ENCODE data around the gene MPL.
A peak's percentile ranks its signal among the peaks of the same experiment; 100 is the strongest.

The MPL gene
- total RNA-seq, result 0 to 2.8 (median 0) reads per million in 17 experiments

- no peak for DNase-seq
Measured at GRCh38 chr1:43337588-43337987, at the start of gene MPL. Gene MPL, plus strand, starts transcription at chr1:43337818. Its CDS starts 31 bp downstream, at chr1:43337849.

- DNase-seq, result no peak
Measured at GRCh38 chr1:43288058-43288784, 49.4 kb upstream of the MPL start.

- no peak for DNase-seq
Measured at GRCh38 chr1:43288785-43289706, 48.6 kb upstream of the MPL start.

- no peak for DNase-seq
Measured at GRCh38 chr1:43292216-43292615, 45.4 kb upstream of the MPL start.

- no peak for DNase-seq
Measured at GRCh38 chr1:43292679-43293078, 44.9 kb upstream of the MPL start.

- no peak for DNase-seq
Measured at GRCh38 chr1:43293176-43293575, 44.4 kb upstream of the MPL start.

- peak; percentile 27 to 61 (median 40) for DNase-seq
Measured at GRCh38 chr1:43293896-43294760, 43.5 kb upstream of the MPL start.

GRCh38 chr1:43294761-43295160 is 42.9 kb upstream of the MPL start:
- DNase-seq, result no peak

GRCh38 chr1:43296207-43296606 is 41.4 kb upstream of the MPL start:
- no peak for DNase-seq

- DNase-seq, result no peak
Measured at GRCh38 chr1:43298055-43298454, 39.6 kb upstream of the MPL start.

GRCh38 chr1:43299101-43299500 is 38.5 kb upstream of the MPL start:
- DNase-seq, result no peak

- DNase-seq, result peak in 2 of 4 experiments; percentile 24 to 28
Measured at GRCh38 chr1:43300378-43301094, 37.1 kb upstream of the MPL start, which contains the start of gene TIE1. Gene TIE1, plus strand, starts transcription at chr1:43300982. Its CDS starts 90 bp downstream, at chr1:43301072.

- peak in 1 of 4 experiments; percentile 12 for DNase-seq
Measured at GRCh38 chr1:43302201-43302600, 35.4 kb upstream of the MPL start.

GRCh38 chr1:43302721-43303470 is 34.7 kb upstream of the MPL start:
- DNase-seq, result peak in 1 of 4 experiments; percentile 20

GRCh38 chr1:43303471-43304313 is 33.9 kb upstream of the MPL start:
- no peak for DNase-seq

- peak in 1 of 4 experiments; percentile 19 for DNase-seq
Measured at GRCh38 chr1:43304314-43304681, 33.3 kb upstream of the MPL start.

- DNase-seq, result no peak
Measured at GRCh38 chr1:43304771-43305300, 32.8 kb upstream of the MPL start.

GRCh38 chr1:43305461-43305860 is 32.2 kb upstream of the MPL start:
- DNase-seq, result no peak

GRCh38 chr1:43305926-43306687 is 31.5 kb upstream of the MPL start:
- no peak for DNase-seq
